GM19238 (cell line): ENCODE results near the gene CBLIF.
"Not testable (repeated sequence)": the region's sequence is repeated elsewhere in the genome, so short reads cannot be mapped to it uniquely, and the experiment has no call there.

Experiments used
- DNase-seq: peaks from one replicate; pipeline ENCODE4 v3.0.0; 2011; ENCODE audit warnings: low spot score; ENCODE audit not compliant: insufficient read length

CBLIF gene

DNA sequence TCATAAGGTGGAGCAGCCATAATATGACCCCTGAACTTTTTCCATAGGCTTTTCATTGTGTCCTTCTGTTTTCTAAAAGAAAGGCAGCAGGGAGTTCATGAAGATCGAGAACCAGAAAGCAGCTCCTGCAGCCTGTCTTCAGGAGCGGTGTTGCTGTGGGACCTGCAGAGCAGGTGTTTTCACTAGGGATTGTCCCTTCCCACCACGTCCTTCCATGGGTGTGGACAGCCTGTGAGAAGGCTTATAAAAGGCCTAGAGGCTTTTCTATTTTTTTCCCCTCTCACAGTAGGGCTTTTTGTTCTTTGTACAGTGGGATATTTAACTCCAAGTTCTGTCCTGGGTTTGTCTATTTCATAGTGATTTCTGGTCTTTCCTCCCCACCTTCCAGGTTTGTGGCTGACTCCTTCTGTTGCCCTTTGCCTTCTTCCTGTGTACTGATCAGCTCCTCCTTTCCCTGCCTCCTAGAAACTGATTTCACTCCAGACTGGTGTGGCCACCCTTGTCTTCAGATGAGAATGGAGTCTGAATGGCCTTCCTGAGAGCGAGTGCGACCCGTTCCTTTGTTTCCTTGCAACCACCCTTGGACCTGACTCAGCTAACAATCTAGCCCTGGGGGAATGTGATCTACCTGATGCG is 44.8 kb downstream of the CBLIF start:
- DNase-seq: no peak

DNA sequence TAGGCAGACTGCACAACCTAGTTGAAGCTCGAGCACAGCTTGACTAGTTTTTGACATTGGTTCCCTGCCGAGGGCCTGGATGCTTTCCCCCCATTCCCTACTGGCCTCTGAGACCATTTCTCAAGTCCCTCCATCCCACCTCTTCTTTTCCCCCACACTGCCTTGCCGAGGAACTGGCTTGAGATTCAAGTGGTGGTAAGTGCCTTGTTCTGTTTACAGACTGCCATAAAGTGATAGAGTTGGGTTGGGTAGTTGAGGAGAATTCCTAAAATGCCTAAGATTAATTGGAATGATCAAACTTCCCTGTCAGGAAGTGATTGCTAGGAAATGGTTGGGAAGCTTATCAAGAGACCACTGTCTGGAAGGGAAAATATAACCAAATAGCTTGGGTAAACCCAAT is 50.9 kb downstream of the CBLIF start:
- no peak for DNase-seq

DNA sequence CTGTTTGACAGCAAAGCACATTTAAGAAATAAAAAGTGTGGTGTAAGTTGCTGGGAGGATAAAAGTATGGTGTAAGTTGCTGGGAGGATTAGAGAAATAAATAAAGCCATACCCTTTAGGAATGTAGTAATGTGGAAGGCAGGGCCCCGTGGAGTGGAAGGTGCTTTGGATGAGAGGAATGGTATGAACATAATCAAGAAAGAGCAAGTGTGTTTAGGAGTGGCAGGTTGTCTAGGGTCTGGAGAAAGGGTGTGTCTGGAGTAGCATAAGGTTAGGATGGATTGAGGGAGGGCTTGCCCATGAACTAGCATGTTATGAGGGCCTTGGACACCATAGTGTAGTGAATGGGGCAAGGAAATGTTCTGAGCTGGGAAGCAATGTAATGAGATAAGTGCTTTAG is 52.8 kb downstream of the CBLIF start:
- no peak for DNase-seq

DNA sequence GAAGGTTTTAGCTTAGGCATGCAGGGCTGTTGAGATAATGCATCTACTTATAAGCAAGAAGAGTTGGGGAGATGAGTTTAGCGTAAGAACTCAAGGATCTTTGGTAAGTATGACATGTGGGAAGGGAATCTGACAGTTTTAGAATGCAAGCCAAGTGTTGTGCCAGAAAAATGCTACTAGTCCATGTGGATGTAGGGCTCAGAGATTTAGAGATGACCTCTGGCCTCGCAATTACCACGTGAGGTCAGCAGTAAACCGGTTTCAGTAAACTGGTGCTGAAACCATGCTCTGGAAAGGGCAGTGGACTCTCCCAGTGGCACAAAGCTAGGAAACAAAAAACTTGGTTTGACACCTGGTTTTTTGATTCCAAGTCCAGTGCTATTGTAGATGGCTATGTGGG is 53.7 kb downstream of the CBLIF start:
- DNase-seq: no peak

DNA sequence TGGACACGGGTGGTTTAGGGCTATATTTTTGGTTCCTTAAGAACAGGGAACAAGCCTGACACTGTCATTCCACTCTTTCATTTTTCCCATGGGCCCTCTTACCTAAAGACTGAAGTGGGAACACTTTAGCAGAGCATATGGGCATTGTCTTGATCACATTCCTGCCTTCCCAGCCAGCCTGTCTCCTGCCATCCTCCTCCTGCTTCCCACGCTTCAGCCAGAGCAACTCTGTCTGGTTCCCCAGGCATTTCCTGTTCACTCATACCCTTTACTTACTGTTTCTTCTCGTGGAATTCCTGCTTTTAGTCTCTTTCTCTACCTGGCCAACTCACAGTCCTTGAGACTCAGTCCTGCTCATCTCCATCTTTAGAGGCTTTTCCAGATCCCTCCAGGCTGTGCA is 57.5 kb downstream of the CBLIF start:
- DNase-seq: no peak

DNA sequence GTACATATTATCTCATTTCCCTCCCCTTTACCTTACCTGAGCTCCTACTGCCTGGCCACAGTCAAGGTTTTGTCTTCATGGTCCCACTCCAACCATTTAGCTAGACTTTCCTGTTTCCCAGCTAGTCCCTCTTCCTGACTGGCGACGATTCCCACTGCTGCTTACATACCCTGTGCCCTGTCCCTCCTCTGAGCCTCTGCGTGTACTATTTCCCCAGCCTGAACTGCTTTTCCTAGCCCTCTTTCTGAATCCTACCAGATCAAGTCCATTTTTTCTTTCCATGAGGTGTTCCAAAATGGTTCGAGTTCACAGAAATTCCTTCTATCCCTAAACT is 58.1 kb downstream of the CBLIF start:
- no peak for DNase-seq

DNA sequence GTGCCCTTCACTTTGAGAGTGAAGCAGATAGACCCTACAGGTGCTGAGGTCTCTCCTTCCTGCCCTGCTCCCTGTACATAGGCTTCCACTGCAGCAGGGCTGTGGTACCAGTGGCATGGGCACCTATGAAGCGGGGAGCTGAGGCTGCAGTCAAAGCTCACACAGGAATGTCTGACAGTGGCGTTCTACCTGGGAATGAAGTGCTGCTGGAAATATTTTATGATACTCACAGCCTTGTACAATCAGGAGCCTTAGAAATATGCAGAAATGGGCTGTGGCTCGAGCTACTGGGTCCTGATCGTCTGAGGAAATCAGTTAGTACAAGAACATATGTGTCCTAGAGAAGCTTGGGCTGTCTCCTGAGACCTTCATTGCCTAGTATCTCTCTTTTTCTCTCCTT is 59.5 kb downstream of the CBLIF start:
- no peak for DNase-seq

DNA sequence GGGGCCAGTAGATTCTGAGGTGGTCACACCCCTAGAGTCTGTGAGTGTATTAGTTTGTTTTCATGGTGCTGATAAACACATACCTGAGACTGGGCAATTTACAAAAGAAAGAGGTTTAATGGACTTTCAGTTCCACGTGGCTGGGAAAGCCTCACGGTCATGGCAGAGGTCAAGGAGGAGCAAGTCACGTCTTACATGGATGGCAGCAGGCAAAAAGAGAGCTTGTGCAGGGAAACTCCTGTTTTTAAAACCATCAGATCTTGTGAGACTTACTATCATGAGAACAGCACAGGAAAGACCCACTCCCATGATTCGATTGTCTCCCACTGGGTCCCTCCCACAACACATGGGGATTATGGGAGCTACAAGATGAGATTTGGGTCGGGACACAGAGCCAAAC is 60.9 kb downstream of the CBLIF start:
- not testable (repeated sequence) for DNase-seq

DNA sequence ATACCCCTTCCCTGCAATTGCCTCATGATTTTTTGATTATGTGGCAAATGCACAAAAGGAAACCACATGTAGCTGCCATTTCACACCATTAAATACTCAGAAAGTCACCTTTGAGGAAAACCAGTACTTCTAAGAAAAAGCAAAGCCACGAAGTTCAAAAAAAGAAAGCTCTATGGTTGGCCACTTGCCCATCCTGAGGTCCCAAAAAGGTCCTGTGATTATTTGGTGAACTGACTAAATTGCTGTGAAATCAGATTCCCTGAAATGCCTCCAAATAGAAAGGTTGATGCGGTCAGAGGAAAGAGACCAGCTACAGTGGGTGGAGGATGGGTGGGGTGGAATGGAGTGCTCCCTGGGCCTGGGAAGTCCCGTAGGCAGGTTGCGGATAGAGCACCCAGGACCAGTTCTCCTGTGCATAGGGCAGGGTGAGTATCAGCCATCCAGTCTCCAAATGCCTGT is 61.6 kb downstream of the CBLIF start:
- no peak for DNase-seq

DNA sequence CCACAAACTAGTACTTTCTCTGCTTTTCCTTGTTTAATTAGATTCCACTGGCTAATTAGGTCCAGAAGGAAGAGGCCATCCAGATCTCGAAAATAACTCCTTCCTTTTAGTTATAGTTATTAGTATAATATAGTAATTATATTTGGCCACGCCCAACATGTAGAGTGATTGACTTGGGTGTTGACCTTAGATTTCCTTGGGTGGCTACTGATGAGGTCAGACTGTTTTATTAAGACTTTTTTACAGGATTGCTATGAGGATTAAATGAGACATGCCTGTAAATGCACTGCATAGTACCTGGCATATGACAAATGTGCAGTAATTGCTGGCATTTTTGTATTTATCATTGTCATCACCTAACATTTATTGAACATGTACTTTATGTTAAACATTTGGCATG is 63.2 kb downstream of the CBLIF start:
- DNase-seq: no peak

DNA sequence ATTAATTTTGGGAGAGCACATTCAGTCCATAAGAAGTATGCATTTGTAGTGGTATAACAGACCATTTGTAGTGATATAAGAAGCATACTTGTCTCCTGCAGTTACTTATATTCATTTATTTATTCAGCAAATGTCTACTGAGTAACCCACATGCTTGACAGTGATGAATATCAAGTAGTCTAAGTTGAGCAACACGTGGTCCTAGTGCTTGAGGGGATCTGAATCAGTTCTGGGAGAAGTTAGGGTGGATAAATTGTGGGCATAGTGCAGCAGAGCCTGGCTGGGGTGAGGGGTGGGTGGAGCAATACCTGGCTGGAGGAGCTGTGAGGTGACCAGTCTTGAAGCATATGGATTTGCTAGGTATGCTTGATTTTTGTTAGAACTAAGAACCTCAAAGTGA is 65.8 kb downstream of the CBLIF start:
- DNase-seq: no peak
